ENCODE measurements around the gene KHK.
A peak's percentile ranks its signal among the peaks of the same experiment; 100 is the strongest.

KHK gene

DNA sequence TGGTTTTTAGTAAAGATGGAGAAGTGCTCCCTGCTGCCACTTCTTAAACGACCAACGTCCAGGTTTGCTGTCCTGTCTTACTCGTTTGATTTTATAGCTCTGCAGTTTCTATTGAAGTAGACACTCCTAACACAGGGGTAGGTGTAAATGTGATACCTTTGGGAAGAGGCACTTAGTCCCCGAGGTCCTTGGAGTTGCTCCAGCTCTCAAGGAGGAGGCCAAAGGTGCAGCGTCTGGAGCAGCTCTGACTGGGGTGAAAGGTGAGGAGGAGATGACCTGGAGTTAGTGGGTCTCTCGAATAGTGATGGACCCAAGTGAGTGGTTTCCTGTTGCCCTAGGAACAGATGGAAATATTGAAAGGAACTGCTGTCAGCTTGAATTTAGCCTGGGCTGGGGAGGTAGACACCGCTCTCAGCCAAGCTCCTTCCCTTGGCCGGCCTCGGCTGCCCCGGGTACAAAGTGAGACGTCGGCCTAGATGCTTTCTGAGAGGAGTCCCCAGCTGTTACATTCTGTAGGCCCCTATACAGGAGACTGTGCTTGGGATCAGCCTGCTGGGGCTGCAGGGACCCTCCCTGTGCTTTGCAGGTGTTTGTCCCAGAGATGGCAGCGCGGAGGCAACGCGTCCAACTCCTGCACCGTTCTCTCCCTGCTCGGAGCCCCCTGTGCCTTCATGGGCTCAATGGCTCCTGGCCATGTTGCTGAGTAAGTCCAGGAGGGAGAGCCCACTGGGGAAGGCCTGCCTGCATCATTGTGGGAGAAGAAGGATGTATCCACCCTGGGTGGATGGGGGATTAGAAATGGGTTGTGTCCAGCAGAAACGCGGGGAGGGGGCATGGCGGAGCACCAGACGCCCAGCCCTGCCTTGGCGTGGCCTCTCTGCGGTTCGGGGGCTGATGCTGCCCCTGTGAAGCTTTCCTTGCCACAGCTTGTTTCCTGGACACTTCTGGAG is 5.4 kb downstream of the KHK start:
- DNase-seq, result no peak

DNA sequence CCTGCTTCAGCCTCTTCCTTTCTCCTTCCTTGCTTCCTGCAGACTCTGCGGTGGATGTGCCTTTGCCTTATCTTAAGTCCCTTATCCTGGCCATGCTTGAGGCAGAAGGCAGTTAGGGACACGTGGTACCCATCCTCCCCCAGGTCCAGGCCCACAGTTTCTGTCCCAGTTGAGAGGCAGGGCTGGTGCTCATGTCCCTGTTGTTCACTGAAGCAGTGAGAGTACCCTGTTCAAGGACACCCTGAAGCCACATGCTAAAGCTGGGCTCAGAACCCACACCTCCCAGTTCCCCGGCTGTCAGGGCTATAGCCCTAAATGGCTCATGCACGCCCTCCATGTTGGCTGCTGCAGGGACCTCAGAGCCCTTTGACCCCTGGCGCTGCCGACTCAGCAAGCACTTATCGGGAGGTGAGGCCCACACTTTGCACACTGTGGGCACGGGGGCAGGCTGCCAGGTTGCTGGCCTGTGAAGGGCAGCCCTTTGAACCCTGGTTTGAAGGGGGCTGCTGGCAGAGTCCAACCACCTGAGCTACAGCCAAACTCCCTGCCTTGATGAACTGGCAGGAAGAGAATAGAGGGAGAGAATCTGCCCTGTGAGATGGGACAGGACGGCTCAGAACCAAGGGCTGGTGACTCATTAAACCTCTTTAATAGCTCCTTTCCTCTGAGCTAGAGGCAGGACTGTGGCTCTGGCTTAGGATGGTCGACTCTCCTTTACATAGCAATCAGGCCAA is 6.3 kb downstream of the KHK start:
- TF ChIP-seq GATA1 (IDR thresholded peaks at IDR 0.05; ENCODE audit: low read depth, low read length) (no peak), POLR2A (IDR thresholded peaks at IDR 0.05; ENCODE audit: low read length) (no peak)
- DNase-seq, result peak in 1 of 2 experiments; percentile 38

More for the DNA sequence above, 5.4 kb downstream of the KHK start:
- TF ChIP-seq POLR2A (IDR thresholded peaks at IDR 0.05; ENCODE audit: low read length) (no peak), GATA1 (IDR thresholded peaks at IDR 0.05; ENCODE audit: low read depth, low read length) (no peak)

DNA sequence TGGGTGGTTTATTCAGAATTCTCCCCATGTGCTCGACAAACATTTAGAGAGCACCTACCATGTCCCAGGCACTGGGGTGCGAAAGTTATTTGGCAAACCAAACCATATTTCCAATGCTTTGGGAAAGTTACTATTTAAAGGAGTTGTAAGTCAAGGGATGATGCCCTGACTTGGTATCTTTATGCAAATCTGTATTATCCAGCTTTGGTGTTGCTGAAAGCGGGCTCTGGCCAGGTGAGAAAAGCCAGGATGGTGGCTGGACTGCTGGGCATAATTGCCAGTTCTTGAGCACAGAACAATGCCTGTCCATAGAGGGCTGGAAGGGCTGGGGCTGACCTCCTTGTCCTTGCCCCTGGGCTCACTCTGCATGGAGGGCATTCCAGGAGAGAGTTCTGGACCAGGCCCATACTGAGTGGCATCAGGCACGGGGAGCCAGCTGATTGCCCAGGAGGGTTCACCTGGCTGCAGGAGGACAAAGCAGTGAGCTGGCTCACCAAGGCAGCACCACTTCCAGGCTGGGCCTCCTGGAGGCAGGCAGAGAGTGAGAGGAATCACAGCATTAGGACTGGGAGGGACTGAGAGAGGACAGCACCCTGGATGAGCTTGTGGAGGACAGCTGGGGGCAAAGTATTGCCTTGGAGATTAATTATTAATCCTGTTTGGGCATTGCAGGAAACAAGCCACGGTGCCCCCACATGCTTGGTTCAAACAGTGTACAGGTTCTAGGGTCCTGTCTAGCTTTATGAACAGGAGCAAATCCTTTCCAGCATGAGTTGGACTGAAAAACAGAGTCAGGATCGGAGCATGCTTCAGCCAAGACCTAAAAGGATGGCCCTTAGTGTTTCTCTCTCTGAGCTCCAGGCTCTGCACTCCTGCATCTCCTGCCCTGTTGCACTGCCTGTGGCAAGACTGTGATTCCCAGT is 7.1 kb downstream of the KHK start:
- DNase-seq, result no peak
- TF ChIP-seq POLR2A (IDR thresholded peaks at IDR 0.05; ENCODE audit: low read length) (no peak), GATA1 (IDR thresholded peaks at IDR 0.05; ENCODE audit: low read depth, low read length) (no peak)

- TF ChIP-seq POLR2A (IDR thresholded peaks at IDR 0.05; ENCODE audit: low read length) (no peak), GATA1 (IDR thresholded peaks at IDR 0.05; ENCODE audit: low read depth, low read length) (no peak)
- no peak for DNase-seq
Observed at GRCh38 chr2:27094353-27094984, 7.9 kb downstream of the KHK start.

DNA sequence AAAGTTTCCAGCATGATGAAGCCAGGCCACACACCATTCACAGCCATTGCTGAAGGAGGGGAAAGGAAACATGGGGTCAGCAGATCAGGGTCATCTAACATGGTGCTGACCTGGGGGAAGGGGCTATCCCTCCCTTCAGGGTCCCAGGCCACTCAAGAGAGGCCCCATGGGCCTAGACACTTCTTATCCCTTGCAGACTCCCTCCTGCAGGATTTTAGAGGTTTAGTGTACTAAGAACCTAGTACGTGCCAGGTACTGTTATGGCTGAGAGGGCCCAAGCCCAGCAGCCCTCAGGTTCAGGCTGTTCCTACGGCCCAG is 8.8 kb downstream of the KHK start:
- TF ChIP-seq POLR2A (IDR thresholded peaks at IDR 0.05; ENCODE audit: low read length) (no peak), GATA1 (IDR thresholded peaks at IDR 0.05; ENCODE audit: low read depth, low read length) (no peak)
- no peak for DNase-seq

- TF ChIP-seq POLR2A (IDR thresholded peaks at IDR 0.05; ENCODE audit: low read length), result no peak
- no peak for TF ChIP-seq GATA1 (IDR thresholded peaks at IDR 0.05; ENCODE audit: low read depth, low read length)
- peak; percentile 67 to 71 for DNase-seq
Observed at GRCh38 chr2:27095745-27096651, 9.4 kb downstream of the KHK start.

DNA sequence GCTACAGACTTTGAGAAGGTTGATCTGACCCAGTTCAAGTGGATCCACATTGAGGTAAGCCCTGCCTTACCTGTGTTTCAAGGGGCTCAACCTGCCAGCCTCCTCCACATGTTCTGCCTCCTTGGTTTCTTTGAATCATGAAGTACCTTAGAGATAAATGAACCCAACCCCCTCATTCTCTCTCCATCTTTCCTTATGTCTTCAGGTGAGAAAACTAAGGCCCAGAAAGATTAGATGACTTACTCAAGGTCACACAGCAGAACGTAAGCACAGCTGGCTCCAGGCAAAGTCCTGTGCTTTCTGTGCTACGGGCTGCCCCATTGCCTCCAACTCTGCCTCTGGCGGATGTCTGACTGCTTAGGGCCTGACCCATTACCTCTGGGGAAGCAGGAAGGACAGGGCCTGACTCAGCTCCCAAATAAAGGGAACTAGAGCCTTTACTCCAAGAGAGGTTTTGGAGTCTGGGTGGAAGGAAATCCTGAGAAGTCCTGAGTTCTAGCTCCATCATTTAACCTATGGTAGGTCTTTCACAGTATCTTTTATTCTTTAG is 10.3 kb downstream of the KHK start:
- TF ChIP-seq GATA1 (IDR thresholded peaks at IDR 0.05; ENCODE audit: low read depth, low read length) (no peak), POLR2A (IDR thresholded peaks at IDR 0.05; ENCODE audit: low read length) (no peak)
- no peak for DNase-seq

DNA sequence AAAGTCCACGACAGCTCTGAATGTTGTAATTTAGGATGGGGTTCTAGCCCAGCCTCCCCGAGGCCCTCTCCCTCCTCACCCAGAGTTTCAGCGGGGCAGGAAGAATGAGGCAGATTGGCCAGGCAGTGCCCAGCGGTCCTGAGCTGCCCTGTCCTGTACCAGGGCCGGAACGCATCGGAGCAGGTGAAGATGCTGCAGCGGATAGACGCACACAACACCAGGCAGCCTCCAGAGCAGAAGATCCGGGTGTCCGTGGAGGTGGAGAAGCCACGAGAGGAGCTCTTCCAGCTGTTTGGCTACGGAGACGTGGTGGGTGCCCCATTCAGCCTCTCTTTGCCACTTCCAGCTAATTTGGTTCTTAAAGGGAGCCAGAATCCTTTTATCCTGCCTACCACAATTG is 10.8 kb downstream of the KHK start:
- DNase-seq, result no peak
- TF ChIP-seq GATA1 (IDR thresholded peaks at IDR 0.05; ENCODE audit: low read depth, low read length) (no peak), POLR2A (IDR thresholded peaks at IDR 0.05; ENCODE audit: low read length) (no peak)

GRCh38 chr2:27099334-27099955 is 12.9 kb downstream of the KHK start:
- TF ChIP-seq GATA1 (IDR thresholded peaks at IDR 0.05; ENCODE audit: low read depth, low read length), result no peak
- DNase-seq, result no peak

GRCh38 chr2:27100036-27100435 is 13.5 kb downstream of the KHK start:
- no peak for DNase-seq
- TF ChIP-seq POLR2A (IDR thresholded peaks at IDR 0.05; ENCODE audit: low read length), result no peak
- TF ChIP-seq GATA1 (IDR thresholded peaks at IDR 0.05; ENCODE audit: low read depth, low read length), result no peak

DNA sequence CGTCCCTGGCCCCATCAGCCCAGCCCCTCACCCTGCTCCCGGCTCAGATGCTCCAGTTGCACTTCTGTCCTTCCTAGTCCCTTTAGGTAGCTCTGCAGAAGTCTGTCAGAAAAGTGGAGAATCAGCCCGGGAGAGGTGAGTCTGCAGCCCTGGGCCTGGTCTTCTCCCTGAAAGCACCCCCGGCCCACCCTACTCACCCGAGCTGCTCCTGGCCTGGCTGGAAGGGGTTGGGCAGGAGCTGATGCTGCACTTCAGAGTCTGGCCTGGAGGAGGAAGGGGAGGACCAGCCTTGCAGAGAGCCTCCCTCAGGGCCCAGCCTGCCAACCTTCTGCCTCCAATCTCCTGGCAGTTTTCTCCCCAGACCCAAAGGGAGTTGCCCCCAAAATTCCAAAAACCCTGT is 15.8 kb downstream of the KHK start:
- TF ChIP-seq GATA1 (IDR thresholded peaks at IDR 0.05; ENCODE audit: low read depth, low read length), result no peak
- TF ChIP-seq POLR2A (IDR thresholded peaks at IDR 0.05; ENCODE audit: low read length), result no peak
- no peak for DNase-seq

- TF ChIP-seq POLR2A (IDR thresholded peaks at IDR 0.05; ENCODE audit: low read length) (no peak), GATA1 (IDR thresholded peaks at IDR 0.05; ENCODE audit: low read depth, low read length) (no peak)
- no peak for DNase-seq
Observed at GRCh38 chr2:27105981-27106380, 19.4 kb downstream of the KHK start.

All from erythroblast (primary cell).